ENCODE data around the gene CCDC167. TPM values are rescaled to one million over a fixed set of nuclear protein-coding genes. Genes with fewer than 3 reads are reported as not detected.

The CCDC167 gene
- total RNA-seq, 4 donors from 2014 or later: 23.4 to 35.0 (median 30.8) TPM

DNA sequence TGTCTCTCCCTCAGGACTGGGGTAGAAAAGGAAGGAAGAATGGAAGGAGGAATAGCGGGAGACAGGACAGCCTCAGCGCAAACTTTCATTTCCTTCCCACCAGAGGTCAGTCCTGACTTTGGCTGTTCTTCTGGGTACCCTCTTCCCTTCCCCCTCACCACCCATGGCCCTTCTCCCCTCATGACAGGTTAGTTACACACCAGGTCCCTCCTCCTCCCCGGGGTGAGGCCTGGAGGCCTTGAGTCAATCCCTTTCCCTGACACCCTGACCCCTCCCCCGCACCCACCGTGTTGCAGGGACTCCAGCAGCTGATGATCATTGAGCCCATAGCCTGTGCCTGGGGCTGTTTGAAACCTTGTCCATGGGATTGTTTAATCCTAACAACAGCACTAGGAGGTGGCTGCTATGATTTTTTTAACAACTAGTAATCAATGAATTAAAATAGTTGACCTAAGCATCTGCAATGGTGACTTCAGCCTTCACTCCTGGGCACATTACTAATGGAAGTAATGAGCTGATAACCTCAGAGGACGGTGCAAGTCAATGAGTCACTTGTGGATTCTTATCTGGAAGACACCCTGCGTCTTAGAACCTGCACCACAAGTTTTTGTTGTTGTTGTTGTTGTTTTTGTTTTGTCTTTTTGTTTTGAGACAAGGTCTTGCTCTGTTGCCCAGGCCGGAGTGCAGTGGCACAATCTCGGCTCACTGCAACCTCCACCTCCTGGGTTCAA is 46.6 kb upstream of the CCDC167 start:
- Histone ChIP-seq H3K27ac (no peak overlapping the region), H3K9me3 (no peaks in the 10 kb centered on the region), H3K4me3 (no peak overlapping the region), H3K27me3 (no peaks in the 10 kb centered on the region), H3K36me3 (no peaks in the 10 kb centered on the region), H3K4me1 (no peaks in the 10 kb centered on the region)
- ATAC-seq (no peak), DNase-seq (no peak)
- in situ Hi-C loops (cut with MboI; ENCODE audit: low sequenced_read_pairs in 4 of 4): no loop called here
- TF ChIP-seq, protein P1, sequence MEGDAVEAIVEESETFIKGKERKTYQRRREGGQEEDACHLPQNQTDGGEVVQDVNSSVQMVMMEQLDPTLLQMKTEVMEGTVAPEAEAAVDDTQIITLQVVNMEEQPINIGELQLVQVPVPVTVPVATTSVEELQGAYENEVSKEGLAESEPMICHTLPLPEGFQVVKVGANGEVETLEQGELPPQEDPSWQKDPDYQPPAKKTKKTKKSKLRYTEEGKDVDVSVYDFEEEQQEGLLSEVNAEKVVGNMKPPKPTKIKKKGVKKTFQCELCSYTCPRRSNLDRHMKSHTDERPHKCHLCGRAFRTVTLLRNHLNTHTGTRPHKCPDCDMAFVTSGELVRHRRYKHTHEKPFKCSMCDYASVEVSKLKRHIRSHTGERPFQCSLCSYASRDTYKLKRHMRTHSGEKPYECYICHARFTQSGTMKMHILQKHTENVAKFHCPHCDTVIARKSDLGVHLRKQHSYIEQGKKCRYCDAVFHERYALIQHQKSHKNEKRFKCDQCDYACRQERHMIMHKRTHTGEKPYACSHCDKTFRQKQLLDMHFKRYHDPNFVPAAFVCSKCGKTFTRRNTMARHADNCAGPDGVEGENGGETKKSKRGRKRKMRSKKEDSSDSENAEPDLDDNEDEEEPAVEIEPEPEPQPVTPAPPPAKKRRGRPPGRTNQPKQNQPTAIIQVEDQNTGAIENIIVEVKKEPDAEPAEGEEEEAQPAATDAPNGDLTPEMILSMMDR (IDR thresholded peaks at IDR 0.05 in 4 of 5, conservative IDR thresholded peaks at IDR 0.05 in 1 of 5): no peak
- no peak for TF ChIP-seq POLR2A (IDR thresholded peaks at IDR 0.05)
- intact Hi-C loops (cut with DNase I; ENCODE audit: low total_unique reads): no loop called here

DNA sequence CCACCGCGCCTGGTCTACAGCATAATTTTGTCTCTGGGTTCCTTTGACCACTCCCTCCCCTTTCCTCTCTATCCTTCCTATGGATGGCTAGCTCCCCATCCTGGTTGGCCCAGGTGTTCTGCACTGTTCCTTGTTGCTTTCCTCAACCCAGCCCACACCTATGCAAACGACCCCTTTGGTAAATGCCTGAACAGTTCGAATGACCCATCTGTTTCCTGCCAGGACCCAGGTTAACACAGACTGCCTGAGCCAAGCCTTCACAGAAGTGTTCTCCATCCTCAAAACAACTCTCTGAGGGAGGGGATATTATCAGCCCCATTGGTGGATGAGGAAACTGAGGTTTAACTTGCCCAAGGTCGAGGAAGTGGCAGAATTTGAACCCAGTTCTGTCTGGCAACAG is 44.8 kb upstream of the CCDC167 start:
- no peaks in the 10 kb centered on the region for H3K27me3 ChIP-seq
- ATAC-seq (no peak), DNase-seq (no peak)
- TF ChIP-seq POLR2A (IDR thresholded peaks at IDR 0.05): no peak
- TF ChIP-seq, protein P1 (IDR thresholded peaks at IDR 0.05 in 4 of 5, conservative IDR thresholded peaks at IDR 0.05 in 1 of 5): no peak
- no peaks in the 10 kb centered on the region for H3K4me1 ChIP-seq
- H3K27ac ChIP-seq: no peak overlapping the region
- in situ Hi-C loops (cut with MboI; ENCODE audit: low sequenced_read_pairs in 4 of 4) (no loop called here), intact Hi-C loops (cut with DNase I; ENCODE audit: low total_unique reads) (no loop called here)
- no peaks in the 10 kb centered on the region for H3K9me3 ChIP-seq
- no peak overlapping the region for H3K4me3 ChIP-seq
- no peaks in the 10 kb centered on the region for H3K36me3 ChIP-seq

DNA sequence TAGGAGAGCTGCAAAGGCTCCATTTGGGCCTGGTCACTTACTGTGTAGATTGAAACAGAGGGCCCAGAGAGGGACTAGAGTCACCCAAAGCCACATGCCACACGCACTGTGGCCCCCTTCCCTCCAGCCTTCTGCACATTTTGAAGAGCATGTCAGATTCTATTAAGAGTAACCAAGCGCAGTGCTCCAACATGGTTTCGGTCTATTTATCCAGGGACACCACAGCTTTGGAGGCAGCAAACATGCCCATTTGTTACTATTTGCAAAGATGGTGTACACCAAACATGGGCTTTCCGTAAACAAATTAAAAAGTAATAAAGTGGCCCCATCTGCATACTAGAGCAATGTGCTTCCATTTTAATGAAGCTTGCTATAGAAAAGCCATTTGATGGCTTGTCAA is 43.7 kb upstream of the CCDC167 start:
- no peaks in the 10 kb centered on the region for H3K36me3 ChIP-seq
- H3K4me3 ChIP-seq: no peak overlapping the region
- H3K27me3 ChIP-seq: no peaks in the 10 kb centered on the region
- no peak for DNase-seq
- in situ Hi-C loops (cut with MboI; ENCODE audit: low sequenced_read_pairs in 4 of 4) (no loop called here), intact Hi-C loops (cut with DNase I; ENCODE audit: low total_unique reads) (no loop called here)
- no peaks in the 10 kb centered on the region for H3K9me3 ChIP-seq
- no peaks in the 10 kb centered on the region for H3K4me1 ChIP-seq
- ATAC-seq: no peak
- TF ChIP-seq, protein P1 (IDR thresholded peaks at IDR 0.05 in 4 of 5, conservative IDR thresholded peaks at IDR 0.05 in 1 of 5): no peak
- no peak for TF ChIP-seq POLR2A (IDR thresholded peaks at IDR 0.05)
- H3K27ac ChIP-seq: no peak overlapping the region

DNA sequence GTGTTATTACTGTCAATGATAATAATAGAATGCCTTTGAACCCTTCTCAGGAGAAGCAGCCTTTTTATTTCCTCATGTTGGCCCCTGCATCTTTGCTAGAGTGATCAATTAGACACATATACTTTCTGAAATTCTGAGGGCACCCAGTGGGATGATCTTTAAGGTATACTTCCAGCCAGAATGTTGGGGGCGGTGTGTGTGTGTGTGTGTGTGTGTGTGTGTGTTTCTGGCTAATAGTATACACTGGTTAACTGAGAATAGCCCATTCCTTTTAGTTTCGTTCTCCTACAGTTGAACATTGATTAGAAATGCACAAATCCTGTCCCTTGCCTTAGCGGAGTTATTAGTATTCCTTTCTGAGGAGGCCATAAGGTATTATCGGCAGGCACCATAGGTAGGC is 41.7 kb upstream of the CCDC167 start:
- ATAC-seq (no peak), DNase-seq (no peak)
- TF ChIP-seq, protein P1 (IDR thresholded peaks at IDR 0.05 in 4 of 5, conservative IDR thresholded peaks at IDR 0.05 in 1 of 5): no peak
- no peak for TF ChIP-seq POLR2A (IDR thresholded peaks at IDR 0.05)
- Histone ChIP-seq H3K4me1 (peaks cover under 1 to 2% of the 10 kb centered on the region in 2 donors), H3K27me3 (peaks cover 2 to 6% (median 4%) of the 10 kb centered on the region in 3 donors), H3K9me3 (no peaks in the 10 kb centered on the region), H3K36me3 (no peaks in the 10 kb centered on the region), H3K4me3 (no peak overlapping the region), H3K27ac (no peak overlapping the region)
- intact Hi-C loops (cut with DNase I; ENCODE audit: low total_unique reads) (no loop called here), in situ Hi-C loops (cut with MboI; ENCODE audit: low sequenced_read_pairs in 4 of 4) (no loop called here)

DNA sequence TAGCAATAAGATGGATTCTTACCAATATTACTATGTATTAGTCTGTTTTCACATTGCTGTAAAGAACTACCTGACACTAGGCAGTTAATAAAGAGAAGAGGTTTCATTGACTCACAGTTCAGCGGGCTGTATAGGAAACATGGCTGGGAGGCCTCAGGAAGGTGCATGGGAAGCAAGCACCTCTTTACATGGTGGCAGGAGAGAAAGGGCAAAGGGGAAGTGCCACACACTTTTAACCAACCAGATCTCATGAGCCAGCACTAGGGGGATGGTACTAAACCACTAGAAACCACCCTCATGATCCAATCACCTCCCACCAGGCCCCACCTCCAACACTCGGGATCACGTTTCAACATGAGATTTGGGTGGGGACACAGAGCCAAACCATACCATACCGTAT is 40.7 kb upstream of the CCDC167 start:
- Histone ChIP-seq H3K4me1 (peaks cover 4 to 5% of the 10 kb centered on the region in 2 donors), H3K27ac (no peak overlapping the region), H3K27me3 (peaks cover 10 to 16% (median 14%) of the 10 kb centered on the region in 3 donors), H3K36me3 (no peaks in the 10 kb centered on the region), H3K4me3 (no peak overlapping the region), H3K9me3 (no peaks in the 10 kb centered on the region)
- TF ChIP-seq POLR2A (IDR thresholded peaks at IDR 0.05): no peak
- TF ChIP-seq, protein P1 (IDR thresholded peaks at IDR 0.05 in 4 of 5, conservative IDR thresholded peaks at IDR 0.05 in 1 of 5): no peak
- ATAC-seq: no peak
- intact Hi-C loops (cut with DNase I; ENCODE audit: low total_unique reads): no loop called here
- no peak for DNase-seq
- in situ Hi-C loops (cut with MboI; ENCODE audit: low sequenced_read_pairs in 4 of 4): no loop called here
